ENCODE results near the gene LAIR2. TPM values are rescaled to one million over a fixed set of nuclear protein-coding genes. Genes with fewer than 3 reads are reported as not detected.
A peak's percentile ranks its signal among the peaks of the same experiment; 100 is the strongest.

The LAIR2 gene
- total and polyA plus RNA-seq, 2 of the 13 experiments (the other 11 are each of a cell fraction or from before 2014, with no cell fraction given): 1.3 to 1.9 TPM

GRCh38 chr19:54462655-54463530 is 39.7 kb upstream of the LAIR2 start (continued):
- no peak for TF ChIP-seq DBP (CRISPR knock-in tag; IDR thresholded peaks at IDR 0.05; ENCODE audit: not compliant biosample characterization)
- no peak; the same call in 1 of the 2 replicates for TF ChIP-seq AHDC1 (CRISPR knock-in tag; IDR thresholded peaks at IDR 0.05; ENCODE audit: borderline replicate concordance)
- TF ChIP-seq SMARCC2 (IDR thresholded peaks at IDR 0.05): no peak
- TF ChIP-seq ZNF468 (CRISPR knock-in tag; IDR thresholded peaks at IDR 0.05): 0 out of 2 replicates have a peak, but pooled peaks have one; percentile 58
- TF ChIP-seq ZMYM3 (CRISPR knock-in tag; IDR thresholded peaks at IDR 0.05): no peak
- TF ChIP-seq, protein P1, sequence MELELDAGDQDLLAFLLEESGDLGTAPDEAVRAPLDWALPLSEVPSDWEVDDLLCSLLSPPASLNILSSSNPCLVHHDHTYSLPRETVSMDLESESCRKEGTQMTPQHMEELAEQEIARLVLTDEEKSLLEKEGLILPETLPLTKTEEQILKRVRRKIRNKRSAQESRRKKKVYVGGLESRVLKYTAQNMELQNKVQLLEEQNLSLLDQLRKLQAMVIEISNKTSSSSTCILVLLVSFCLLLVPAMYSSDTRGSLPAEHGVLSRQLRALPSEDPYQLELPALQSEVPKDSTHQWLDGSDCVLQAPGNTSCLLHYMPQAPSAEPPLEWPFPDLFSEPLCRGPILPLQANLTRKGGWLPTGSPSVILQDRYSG (CRISPR knock-in tag; IDR thresholded peaks at IDR 0.05): no peak
- no peak for TF ChIP-seq TFAP4 (IDR thresholded peaks at IDR 0.05; ENCODE audit: borderline replicate concordance, low read depth)
- TF ChIP-seq, protein P2, sequence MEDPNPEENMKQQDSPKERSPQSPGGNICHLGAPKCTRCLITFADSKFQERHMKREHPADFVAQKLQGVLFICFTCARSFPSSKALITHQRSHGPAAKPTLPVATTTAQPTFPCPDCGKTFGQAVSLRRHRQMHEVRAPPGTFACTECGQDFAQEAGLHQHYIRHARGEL (CRISPR knock-in tag; IDR thresholded peaks at IDR 0.05): no peak
- no peak; the same call in 1 of the 2 replicates for TF ChIP-seq MED1 (CRISPR knock-in tag; IDR thresholded peaks at IDR 0.05)
- TF ChIP-seq, protein P3, sequence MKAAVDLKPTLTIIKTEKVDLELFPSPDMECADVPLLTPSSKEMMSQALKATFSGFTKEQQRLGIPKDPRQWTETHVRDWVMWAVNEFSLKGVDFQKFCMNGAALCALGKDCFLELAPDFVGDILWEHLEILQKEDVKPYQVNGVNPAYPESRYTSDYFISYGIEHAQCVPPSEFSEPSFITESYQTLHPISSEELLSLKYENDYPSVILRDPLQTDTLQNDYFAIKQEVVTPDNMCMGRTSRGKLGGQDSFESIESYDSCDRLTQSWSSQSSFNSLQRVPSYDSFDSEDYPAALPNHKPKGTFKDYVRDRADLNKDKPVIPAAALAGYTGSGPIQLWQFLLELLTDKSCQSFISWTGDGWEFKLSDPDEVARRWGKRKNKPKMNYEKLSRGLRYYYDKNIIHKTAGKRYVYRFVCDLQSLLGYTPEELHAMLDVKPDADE (CRISPR knock-in tag; IDR thresholded peaks at IDR 0.05): no peak
- TF ChIP-seq POLR2AphosphoS2 (IDR thresholded peaks at IDR 0.05; ENCODE audit: low read depth, low read length): 0 out of 2 replicates have a peak, but pooled peaks have one; percentile 50
- TF ChIP-seq SATB2 (CRISPR knock-in tag; IDR thresholded peaks at IDR 0.05): peak; percentile 78; the same call in 1 of the 2 replicates
- TF ChIP-seq NFIC (IDR thresholded peaks at IDR 0.05; ENCODE audit: low read length): no peak
- no peak for TF ChIP-seq RAD51 (IDR thresholded peaks at IDR 0.05; ENCODE audit: borderline replicate concordance)
- TF ChIP-seq, protein P4, sequence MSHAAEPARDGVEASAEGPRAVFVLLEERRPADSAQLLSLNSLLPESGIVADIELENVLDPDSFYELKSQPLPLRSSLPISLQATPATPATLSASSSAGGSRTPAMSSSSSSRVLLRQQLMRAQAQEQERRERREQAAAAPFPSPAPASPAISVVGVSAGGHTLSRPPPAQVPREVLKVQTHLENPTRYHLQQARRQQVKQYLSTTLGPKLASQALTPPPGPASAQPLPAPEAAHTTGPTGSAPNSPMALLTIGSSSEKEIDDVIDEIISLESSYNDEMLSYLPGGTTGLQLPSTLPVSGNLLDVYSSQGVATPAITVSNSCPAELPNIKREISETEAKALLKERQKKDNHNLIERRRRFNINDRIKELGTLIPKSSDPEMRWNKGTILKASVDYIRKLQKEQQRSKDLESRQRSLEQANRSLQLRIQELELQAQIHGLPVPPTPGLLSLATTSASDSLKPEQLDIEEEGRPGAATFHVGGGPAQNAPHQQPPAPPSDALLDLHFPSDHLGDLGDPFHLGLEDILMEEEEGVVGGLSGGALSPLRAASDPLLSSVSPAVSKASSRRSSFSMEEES (CRISPR knock-in tag; IDR thresholded peaks at IDR 0.05): no peak
- TF ChIP-seq CAMTA2 (CRISPR knock-in tag; IDR thresholded peaks at IDR 0.05; ENCODE audit: borderline replicate concordance): peak; percentile 24
- TF ChIP-seq HNRNPH1 (optimal IDR thresholded peaks at IDR 0.05; ENCODE audit: low read depth, low read length): no peak
